SHP77 treated with DMSO at 0.1 percent for 48 hours (cell line): ENCODE measurements around the gene KLK13.
A peak's percentile ranks its signal among the peaks of the same experiment; 100 is the strongest.

ENCODE experiments used
- DNase-seq: peaks from one replicate; lab custom pipeline; 2025; lab: John Stamatoyannopoulos, UW

Gene KLK13, protein sequence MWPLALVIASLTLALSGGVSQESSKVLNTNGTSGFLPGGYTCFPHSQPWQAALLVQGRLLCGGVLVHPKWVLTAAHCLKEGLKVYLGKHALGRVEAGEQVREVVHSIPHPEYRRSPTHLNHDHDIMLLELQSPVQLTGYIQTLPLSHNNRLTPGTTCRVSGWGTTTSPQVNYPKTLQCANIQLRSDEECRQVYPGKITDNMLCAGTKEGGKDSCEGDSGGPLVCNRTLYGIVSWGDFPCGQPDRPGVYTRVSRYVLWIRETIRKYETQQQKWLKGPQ

DNA sequence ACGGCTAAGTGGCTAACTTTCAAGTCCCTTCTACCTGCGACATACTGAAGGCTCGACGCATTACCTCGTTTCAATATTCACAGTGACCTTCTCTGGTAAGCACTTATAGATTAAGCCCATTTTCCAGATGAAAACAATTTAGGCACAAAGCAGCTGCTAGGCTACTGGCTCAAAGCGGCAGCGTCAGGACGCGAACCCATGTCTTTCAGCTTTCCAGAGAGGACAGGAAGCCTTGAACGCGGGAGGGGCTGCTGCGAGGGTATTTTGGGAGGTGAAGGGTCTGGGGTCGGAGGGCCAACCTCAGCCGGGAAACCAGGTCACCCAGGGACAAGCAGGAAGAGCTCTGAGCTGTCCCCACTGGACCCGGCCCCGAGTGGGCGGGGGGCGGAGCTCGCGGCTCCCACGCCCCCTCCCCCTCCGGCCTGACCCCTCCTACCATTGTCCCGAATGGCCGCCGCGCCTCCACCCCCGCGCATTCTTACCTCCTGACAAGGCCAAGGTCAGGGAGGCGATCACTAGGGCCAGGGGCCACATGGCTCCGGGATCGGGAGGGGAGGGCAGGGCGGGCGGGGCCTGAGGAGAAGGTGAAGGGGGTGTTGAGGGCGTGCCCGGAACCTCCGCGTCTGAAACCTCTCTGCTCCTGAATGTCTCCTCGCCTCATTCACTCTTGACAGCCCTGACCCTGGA is at the start of gene KLK13:
Gene KLK13 (minus strand): TSS at position 559 of the 687 bp plus-strand sequence. CDS start 25 bp downstream, at position 534.
- DNase-seq = no peak

DNA sequence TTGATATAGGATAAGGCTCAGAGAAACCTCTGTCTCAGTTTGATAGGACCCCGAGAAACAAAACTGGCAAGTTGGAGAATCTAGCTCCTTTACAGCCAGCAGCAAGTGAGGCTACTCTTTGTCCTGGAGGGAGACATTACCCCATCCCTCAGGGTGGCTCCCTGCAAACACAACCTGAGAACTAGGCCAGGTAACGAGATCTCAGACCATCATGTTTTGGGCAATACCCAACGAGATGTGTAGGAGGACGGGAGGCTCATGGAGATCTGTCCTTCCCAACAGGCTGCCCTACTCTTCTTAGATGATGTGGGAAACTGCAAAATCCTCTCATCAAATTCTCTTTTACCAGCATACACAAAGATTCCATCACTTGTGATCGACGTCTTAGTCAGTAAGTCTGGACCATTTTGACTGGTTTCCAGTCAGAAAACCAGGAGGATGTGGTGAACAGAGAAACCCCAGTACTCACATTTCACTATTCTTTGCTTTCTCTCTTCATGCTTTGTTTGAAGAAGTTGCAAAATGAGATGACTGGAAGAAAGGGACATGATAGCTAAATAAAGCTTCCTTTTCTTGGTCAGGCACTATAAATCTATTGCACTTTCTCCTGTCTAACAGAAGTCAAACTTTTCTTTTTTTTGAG is 49.3 kb upstream of the KLK13 start:
- DNase-seq = no peak

DNA sequence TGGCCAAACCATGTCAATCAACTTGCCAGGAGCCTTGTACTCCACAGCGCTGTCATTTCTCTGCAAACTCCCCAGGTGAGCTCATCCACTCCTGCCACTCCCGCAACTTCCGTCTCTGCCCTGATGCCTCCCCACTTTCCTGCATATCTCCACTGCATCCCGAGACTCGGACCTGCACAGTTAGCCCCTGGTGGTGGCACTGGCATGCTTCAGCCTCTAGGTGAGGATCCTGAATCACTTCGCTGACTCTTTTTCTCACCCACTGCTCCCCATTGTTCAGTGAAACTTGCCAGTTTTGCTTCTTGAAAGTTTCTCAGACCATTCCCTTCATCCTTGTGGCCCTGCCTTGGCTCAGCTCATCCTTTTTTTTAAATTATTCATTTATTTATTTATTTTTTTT is 46.7 kb upstream of the KLK13 start:
- DNase-seq = no peak

DNA sequence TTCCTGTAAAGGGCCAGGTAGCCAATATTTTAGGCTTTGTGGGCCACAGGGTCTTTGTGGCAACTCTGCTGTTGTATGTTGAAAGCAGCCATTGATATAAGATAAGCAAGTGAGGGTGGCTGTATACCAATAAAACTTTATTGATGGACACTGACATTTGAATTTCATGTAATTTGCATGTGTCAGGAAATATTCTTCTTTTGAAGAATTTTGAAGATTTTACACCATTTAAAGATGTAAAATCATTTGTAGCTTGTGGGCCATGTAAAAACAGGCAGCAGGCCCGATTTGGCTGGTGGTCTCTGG is 45.7 kb upstream of the KLK13 start:
- DNase-seq = no peak

DNA sequence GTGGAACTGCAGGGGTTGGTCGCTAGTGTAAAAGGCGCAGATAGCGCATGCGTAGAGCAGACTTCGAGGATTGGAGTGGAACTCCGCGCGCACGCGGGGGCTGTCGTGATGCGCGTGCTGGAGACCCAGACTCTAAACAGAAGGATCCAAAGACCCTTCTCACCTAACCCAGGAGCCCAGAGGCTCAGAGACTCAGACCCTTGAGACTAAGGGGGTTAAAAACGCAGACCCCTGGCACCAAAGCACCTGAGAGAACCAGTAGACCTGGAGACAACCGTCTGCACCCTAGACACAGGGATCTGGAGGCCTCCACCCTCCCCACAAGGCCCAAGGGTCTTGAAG is 43.9 kb upstream of the KLK13 start:
- DNase-seq = no peak

DNA sequence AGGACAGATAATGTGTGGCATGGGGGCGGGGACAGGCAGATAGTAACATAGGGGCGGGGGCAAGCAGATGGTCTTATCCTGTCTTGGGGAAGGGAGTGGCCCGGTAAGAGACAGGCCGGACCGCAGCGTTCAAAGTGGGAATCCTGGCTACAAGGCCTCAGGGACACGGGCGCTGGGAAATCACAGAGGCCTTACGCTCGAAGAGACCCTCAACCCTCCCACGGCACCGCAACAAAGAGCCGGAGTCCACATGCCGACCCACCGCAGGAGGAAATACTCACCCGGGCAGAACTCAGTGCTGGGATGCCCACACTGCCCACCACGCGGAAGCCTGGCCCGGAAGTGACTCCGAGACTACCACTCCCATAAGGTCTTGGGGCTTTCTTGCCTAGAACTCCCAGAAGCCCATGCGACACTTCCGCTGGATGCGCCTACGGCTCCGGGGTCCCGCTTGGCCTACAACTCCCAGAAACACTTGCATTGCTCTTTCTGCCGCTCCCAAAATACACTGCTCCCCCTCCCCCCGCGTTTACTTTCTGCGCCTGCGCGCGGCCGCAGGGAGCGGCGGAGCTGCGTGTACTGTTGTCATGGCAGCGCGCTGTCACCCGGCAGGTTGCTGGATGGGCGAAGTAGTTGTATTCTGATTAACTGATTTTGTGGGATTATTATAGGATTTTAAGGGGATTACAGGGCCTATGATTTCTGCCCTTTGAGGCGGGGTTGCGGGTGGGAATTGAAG is 43.3 kb upstream of the KLK13 start, which contains the start of gene CTU1:
Gene CTU1 (minus strand): TSS at position 344 of the 739 bp plus-strand sequence. CDS start 3,840 bp downstream, outside the sequence.
- DNase-seq = peak; percentile 96

DNA sequence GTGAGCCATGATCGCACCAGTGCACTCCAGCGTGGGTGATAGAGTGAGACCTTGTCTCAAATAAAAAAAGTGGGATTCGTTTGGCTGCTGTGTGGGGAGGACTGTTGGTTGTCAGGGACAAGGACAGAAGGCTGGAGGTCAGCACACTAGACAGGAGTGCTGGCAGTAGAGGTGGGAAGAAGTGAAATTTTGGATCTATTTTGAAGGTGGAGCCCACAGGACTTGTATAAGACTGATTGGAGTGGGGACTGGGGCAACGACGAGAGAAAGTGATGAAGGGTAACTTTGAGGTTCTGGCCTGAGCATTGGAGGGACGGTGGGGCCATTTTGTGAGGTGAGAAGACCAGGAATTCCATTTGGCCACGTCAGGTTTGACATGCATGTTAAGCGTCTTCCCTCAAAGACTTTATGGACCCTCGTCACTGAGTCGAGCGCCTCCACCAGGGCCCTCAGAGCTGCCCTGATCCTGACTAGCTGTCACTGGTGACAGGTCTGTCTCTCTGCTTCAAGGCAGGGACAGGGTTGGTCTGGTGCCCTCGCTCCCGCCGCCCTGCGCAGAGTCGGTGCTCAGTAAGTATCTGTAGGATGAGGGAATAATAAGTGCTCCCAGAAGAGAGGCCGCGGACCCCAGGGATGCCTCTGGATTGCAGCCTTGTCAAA is 42.6 kb upstream of the KLK13 start:
- no peak for DNase-seq

DNA sequence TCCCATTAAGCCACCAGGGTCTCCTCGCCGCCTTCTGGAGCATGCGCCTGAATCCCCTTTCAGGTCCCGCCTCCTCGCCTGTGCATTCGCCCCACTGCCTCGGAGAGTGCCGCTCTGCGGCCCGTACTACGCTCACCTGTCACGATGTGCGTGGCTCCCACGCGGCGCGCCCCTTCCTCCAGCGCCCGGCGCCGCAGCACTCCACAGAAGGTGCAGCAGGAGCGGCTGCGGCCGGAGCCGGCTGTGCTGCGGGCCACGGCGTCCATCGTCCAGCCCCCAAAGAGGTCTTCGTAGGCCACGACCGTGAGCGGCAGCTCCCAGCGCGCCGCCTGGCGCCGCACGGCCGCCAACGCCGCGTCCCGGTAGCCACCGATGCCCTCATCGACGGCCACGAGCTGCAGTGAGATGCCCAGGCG is 39.0 kb upstream of the KLK13 start:
- DNase-seq = no peak

DNA sequence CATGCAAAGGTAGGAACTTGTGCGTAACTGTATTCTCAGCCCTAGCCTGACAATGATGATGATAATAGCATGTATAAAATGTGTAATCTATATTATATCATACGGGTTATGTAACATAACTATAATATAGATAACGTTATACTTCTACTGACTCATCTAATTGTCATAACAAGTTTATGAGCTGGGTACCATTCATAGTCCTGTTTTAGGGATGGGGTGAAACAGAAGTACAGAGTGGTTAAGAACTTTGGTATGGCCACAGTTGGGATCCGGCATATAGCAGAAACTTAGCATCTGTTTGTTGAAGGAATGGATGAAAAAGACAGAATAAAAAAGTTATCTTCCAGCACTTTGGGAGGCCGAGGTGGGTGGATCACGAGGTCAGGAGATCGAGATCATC is 38.1 kb upstream of the KLK13 start:
- no peak for DNase-seq

DNA sequence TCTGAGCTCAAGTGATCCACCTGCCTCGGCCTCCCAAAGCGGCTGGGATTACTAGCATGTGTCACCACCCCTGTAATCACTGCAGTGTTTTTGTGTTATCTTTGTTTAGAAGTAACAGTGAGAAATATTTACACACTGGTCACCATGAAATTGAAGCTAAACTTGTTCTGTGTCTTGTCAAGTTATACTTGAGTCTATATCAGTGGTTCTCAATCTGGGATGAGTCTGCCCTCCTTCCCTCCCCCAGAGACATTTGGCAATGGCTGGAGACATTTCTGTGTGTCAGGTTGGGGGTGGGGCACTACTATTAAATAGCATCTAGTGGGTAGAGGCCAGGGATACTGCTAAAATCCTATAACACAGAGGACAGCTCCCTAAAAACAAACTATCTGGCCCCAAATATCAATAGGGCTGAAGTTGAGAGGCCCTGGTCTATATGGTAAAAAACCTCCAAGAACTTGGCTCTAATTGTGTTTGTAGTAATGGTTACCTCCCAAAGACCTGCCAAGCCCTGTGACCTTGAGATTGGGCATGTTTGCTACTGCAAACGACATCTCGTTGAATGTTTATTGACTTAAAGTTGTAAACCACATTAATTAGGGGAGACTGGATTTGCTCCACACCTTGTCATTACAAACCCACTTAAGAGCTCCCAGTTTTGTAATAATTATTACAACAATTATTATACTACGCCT is 36.4 kb upstream of the KLK13 start:
- no peak for DNase-seq

DNA sequence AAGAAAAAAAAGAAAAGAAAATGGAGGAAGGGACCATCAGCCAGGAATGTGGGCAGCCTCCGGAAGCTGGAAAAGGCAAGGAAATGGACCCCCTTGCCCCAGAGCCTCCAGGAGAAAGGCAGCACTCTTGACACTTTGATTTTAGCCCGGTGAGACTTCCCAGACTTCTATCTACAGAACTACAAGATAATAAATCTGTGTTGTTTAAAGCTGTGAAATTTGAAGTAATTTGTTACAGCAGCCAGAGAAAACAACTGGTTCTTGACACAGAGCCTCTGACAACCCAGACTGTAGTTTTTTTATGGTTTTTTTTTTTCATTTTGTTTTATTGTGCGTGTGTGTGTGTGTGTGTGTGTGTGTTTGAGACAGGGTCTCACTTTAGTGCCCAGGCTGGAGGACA is 35.7 kb upstream of the KLK13 start:
- no peak for DNase-seq

DNA sequence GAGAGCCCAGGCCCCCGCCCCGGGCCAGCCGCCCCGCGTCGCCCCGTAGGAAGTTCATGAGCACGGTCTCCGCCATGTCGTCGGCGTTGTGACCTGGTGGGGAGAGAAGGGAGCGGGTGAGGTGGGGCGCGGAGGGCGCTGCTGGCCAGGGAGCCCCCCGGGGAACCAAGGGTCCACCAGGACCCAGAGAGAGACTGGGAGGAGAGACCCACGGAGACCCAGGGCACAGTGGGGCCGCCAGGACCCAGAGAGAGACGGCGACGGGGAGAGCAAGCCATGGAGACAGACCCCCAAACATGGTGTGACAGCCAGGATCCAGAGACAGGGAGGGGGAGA is 34.1 kb upstream of the KLK13 start:
- no peak for DNase-seq

DNA sequence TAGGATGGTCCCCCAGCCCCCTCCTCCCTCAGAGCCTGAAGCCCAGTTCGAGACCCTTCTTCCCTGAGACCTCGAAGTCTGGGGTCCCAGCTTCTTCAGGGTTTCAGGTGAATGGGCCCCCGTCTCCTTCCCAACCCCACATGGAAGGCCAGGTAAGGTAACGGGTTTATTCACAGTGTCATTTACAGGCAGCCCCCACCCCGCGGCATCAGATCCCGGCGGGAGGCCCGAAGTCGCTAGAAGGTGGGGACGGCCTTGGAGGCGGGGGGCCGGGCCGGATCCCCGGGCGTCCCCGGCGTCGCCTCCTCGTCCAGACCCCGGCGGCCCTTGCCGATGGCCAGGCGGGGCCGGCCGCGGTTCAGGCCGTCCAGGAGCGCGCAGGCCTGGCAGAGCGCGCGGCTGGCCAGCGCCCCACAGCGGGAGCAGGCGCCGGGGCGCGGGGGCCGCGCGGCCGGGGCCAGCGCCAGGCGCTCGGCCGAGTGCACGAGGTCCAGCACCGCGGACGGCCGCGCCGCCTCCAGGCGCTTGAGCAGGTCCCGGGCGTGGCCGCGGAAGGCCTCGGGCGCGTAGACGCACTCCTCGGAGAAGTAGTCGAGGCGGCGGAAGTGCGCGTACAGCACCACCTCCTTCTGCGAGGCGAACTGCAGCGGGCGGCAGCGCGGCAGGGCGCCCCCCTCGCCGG is 33.6 kb upstream of the KLK13 start:
- DNase-seq = no peak

DNA sequence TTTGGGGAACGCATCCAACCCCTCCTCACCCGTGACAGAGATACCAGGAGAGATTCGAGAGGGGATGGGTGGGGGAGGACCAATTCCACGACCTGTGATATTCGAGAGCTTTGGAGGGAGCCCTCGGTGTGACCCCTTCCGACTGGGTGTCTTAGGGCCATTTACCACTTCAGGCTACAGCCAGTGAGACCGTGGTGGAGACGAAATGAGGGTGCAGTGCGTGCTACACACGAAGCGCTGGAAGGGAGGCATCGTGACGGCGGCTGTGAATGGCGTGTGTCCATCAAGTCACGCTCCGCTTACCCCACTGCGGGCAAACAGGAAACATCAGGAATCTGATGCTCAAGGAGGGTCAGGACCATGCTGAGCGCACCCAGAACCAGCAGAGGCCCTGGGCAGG is 32.9 kb upstream of the KLK13 start:
- DNase-seq = no peak

DNA sequence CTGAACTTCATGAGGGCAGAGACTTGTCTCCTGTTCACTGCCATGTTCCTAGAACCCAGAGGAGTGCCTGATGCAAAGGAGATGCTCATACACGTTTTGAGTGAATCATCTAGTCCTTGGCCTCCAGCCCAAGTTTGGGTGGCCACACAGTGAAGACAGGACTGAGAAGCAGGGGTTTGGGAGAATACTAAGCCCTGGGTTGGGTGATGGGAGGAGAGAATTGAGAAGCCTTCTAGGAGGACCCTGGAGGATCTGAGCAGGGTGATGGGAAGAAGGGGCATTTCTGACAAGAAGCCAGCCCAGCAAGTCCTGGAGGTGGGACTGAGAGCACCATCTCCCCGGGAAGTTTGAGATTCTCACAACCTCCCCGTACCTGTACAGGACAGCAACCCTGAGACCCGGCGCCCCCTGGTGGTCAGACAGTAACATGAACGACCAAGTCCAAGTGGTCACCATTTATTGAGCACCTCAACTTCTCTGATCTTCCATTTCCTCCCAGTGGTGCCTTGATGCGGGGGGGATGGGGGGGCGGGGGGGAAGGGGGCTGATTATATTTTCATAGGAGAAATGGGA is 32.4 kb upstream of the KLK13 start:
- DNase-seq = peak; percentile 9

DNA sequence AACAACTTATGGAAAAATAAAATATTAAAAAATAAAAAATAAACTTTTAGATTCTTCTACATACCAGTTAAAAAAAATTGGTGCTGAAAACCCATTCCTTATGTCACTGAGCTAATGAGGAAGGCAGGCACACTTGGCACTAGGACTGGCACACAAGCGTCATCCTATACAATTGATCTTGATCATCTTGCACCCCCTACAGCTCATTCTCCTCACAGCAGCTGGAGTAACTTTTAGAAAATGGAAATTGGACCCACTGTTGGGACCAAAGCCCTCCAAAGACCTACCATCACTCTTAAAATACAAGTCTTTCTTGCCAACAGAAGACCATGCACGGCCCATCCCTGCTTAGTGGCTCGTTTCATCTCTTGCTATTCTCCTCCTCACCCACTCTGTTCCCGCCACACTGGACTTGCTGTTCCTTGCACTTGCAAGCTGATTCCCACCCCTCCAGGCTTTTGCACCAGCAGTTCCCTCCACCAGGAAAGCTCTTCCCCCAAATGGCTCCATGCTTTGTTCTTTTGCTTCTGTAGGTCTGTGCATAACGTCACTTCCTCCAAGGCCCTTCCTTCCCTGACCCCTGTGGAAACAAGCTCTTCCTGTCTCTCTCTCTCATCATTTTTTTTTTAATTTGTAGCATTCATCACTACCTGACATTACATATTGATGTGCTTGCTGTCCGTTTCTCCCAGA is 31.7 kb upstream of the KLK13 start:
- DNase-seq = no peak

DNA sequence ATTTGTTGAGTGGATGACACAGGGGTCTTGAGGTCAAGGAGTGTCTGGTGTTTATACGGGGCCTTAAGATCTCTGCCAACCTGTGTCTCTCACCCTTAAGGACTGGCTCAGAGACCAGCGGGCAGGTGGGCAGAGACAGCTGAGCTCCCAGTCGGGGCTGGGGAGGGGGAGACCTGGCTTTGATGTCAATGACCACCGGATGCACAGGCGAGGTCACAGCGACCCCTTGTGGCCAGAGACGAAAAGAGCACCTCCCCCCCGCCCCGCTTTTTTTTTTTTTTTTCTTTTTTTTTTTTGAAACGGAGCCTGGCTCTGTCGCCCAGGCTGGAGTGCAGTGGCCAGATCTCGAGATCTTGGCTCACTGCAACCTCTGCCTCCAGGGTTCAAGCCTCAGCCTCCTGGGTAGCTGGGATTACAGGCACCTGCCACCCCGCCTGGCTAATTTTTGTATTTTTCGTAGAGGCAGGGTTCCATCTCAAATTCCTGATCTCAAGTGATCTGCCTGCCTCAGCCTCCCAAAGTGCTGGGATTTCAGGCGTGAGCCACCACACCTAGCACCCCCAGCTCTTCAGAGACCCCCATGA is 29.9 kb upstream of the KLK13 start:
- DNase-seq = no peak

DNA sequence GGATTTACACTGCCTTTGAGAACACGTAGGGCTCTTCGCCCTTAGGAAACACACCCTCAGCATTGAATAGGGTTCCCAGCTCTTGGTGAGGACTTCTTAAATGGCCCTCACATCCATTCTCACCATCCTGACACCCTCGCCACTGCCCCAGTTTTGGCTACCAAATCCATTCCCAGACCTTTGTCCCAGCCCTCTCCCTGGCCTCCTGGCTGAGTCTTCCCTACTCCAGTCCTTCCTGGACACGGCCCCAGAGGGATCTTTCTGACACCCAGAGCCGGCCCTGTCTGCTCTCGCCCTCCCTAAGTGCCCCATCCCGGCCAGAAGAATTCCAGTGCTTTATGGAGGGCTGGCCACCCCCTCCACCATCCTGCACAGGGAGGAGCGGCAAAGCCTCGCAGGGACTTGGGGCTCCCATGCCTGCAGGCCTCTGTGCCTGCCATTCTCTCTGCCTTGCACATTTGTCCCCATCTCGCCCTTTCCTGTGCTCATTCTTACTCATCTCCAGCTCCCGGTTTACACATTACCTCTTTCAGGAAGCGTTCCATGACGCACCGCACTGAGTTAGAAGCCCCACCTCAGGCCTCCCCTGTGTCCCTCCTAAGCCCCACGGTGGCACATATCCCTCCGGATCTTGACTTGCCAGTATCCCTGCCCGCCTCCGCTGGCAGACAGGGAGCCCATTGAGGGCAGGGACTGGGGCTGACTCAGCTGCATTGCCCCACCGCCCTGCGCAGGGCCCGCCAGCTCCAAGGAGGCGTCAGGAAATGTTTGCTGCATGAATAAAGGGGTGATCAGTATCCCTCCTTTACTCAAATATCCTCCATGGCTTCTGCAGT is 28.8 kb upstream of the KLK13 start:
- no peak for DNase-seq

DNA sequence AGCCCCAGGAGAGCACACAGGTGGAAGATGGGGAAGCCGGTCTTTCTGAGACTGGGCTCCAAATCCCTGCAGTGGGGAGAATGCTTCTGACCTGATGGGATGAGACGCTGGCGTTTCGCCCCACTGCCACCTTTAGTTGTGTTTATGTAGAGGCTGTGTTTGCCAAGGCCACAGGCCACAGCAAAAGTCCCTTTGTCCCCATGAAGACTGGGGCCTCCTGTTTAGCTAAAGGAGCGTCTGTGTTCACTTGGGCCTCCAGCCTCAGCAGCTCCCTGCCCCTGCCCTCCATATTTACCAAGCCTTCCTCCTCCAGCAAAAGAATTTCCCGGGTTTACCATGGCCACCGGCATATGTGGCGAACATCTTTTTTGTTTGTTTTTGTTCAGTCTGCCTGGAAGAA is 28.2 kb upstream of the KLK13 start:
- DNase-seq = no peak
